ENCODE data around the gene RHBG.
A peak's percentile ranks its signal among the peaks of the same experiment; 100 is the strongest.

Gene RHBG

GRCh38 chr1:156421939-156422601, 53.1 kb downstream of the RHBG start:
- H3K4me3 Mint-ChIP-seq = peak overlapping the region in 2 of 3 experiments; percentile 27 to 51
- peaks cover 100% of the 10 kb centered on the region for H3K27me3 Mint-ChIP-seq (ENCODE audit: low read depth)
- no peak overlapping the region for H3K27ac Mint-ChIP-seq
- TF ChIP-seq CTCF (IDR thresholded peaks at IDR 0.05; ENCODE audit: unreplicated experiment in 3 of 3) = no peak
- no peaks in the 10 kb centered on the region for H3K9me3 Mint-ChIP-seq
- no peaks in the 10 kb centered on the region for H3K36me3 Mint-ChIP-seq (ENCODE audit: low read depth)
- peaks cover 6% of the 10 kb centered on the region for H3K4me1 Mint-ChIP-seq

GRCh38 chr1:156422602-156423091, 53.6 kb downstream of the RHBG start:
- no peak for TF ChIP-seq CTCF (IDR thresholded peaks at IDR 0.05; ENCODE audit: unreplicated experiment in 3 of 3)
- Mint-ChIP-seq H3K27me3 (ENCODE audit: low read depth) (peaks cover 100% of the 10 kb centered on the region), H3K27ac (no peak overlapping the region), H3K36me3 (ENCODE audit: low read depth) (no peaks in the 10 kb centered on the region), H3K4me3 (no peak overlapping the region), H3K4me1 (peaks cover 6% of the 10 kb centered on the region), H3K9me3 (no peaks in the 10 kb centered on the region)

GRCh38 chr1:156423422-156424352, 54.7 kb downstream of the RHBG start:
- no peak for TF ChIP-seq CTCF (IDR thresholded peaks at IDR 0.05; ENCODE audit: unreplicated experiment in 3 of 3)
- H3K4me1 Mint-ChIP-seq = peaks cover 6% of the 10 kb centered on the region
- H3K4me3 Mint-ChIP-seq = no peak overlapping the region
- no peaks in the 10 kb centered on the region for H3K36me3 Mint-ChIP-seq (ENCODE audit: low read depth)
- H3K27me3 Mint-ChIP-seq (ENCODE audit: low read depth) = peaks cover 100% of the 10 kb centered on the region
- H3K27ac Mint-ChIP-seq = no peak overlapping the region
- no peaks in the 10 kb centered on the region for H3K9me3 Mint-ChIP-seq

GRCh38 chr1:156424806-156425432, 55.9 kb downstream of the RHBG start:
- Mint-ChIP-seq H3K4me3 (no peak overlapping the region), H3K4me1 (peaks cover 6% of the 10 kb centered on the region), H3K27ac (no peak overlapping the region), H3K27me3 (ENCODE audit: low read depth) (peaks cover 100% of the 10 kb centered on the region), H3K9me3 (no peaks in the 10 kb centered on the region), H3K36me3 (ENCODE audit: low read depth) (no peaks in the 10 kb centered on the region)
- TF ChIP-seq CTCF (IDR thresholded peaks at IDR 0.05; ENCODE audit: unreplicated experiment in 3 of 3) = no peak

- H3K36me3 Mint-ChIP-seq (ENCODE audit: low read depth) = no peaks in the 10 kb centered on the region
- no peak for TF ChIP-seq CTCF (IDR thresholded peaks at IDR 0.05; ENCODE audit: unreplicated experiment in 3 of 3)
- H3K27me3 Mint-ChIP-seq (ENCODE audit: low read depth) = peaks cover 100% of the 10 kb centered on the region
- H3K4me3 Mint-ChIP-seq = no peak overlapping the region
- H3K4me1 Mint-ChIP-seq = peaks cover 6% of the 10 kb centered on the region
- no peaks in the 10 kb centered on the region for H3K9me3 Mint-ChIP-seq
- no peak overlapping the region for H3K27ac Mint-ChIP-seq
Measured at GRCh38 chr1:156425943-156426342, 56.9 kb downstream of the RHBG start.
